HepG2 (cell line): ENCODE data around the gene FIS1. TPM values are rescaled to one million over a fixed set of nuclear protein-coding genes. Genes with fewer than 3 reads are reported as not detected.
A peak's percentile ranks its signal among the peaks of the same experiment; 100 is the strongest.

ENCODE experiments used
- CCAR2 ChIP-seq: fragments of 200-400 bp; formaldehyde crosslinking; optimal IDR thresholded peaks from 2 replicates; pipeline ENCODE3; 2018; ENCODE audit warnings: low read depth, mild to moderate bottlenecking, low read length, moderate library complexity
- CTCF ChIP-seq: sonication (generic); formaldehyde crosslinking; IDR thresholded peaks from 2 replicates; pipeline ENCODE4 v1.5.0; 2020; ENCODE audit warnings: mild to moderate bottlenecking, missing genetic modification reagents, moderate library complexity
- DNMT3B ChIP-seq: conservative IDR thresholded peaks from 2 replicates; pipeline ENCODE4 v1.6.1; 2016; ENCODE audit warnings: missing biosample characterization, control low read depth
- FOXJ3 ChIP-seq: sonication (generic); formaldehyde crosslinking; IDR thresholded peaks from 2 replicates; pipeline ENCODE4 v1.4.0; 2020; ENCODE audit warnings: missing genetic modification reagents, mild to moderate bottlenecking, borderline replicate concordance
- GPN1 ChIP-seq: sonication (generic); formaldehyde crosslinking; IDR thresholded peaks from 2 replicates; pipeline ENCODE4 v1.5.1; 2020; ENCODE audit warnings: missing genetic modification reagents, borderline replicate concordance
- HDAC6 ChIP-seq: fragments of 200-600 bp; sonication (generic); IDR thresholded peaks from 2 replicates; pipeline ENCODE4 v1.7.0; 2017; ENCODE audit warnings: mild to moderate bottlenecking, antibody characterized with exemption, low read length, low read depth
- HIVEP1 ChIP-seq: sonication (generic); formaldehyde crosslinking; IDR thresholded peaks from 2 replicates; pipeline ENCODE4 v1.4.0; 2020; ENCODE audit warnings: mild to moderate bottlenecking, missing genetic modification reagents
- HOXA7 ChIP-seq: sonication (generic); formaldehyde crosslinking; IDR thresholded peaks from 2 replicates; pipeline ENCODE4 v1.8.1; 2022; ENCODE audit warnings: mild to moderate bottlenecking, missing genetic modification reagents, moderate library complexity
- ISL2 ChIP-seq: sonication (generic); formaldehyde crosslinking; IDR thresholded peaks from 2 replicates; pipeline ENCODE4 v1.5.0; 2020; ENCODE audit warnings: missing genetic modification reagents
- MAFG ChIP-seq: sonication (generic); formaldehyde crosslinking; IDR thresholded peaks from 2 replicates; pipeline ENCODE4 v1.5.1; 2020; ENCODE audit warnings: mild to moderate bottlenecking, missing genetic modification reagents
- MED1 ChIP-seq: sonication (generic); formaldehyde crosslinking; IDR thresholded peaks from 2 replicates; pipeline ENCODE4 v1.4.0; 2020; ENCODE audit warnings: missing genetic modification reagents
- RBM39 ChIP-seq: fragments of 200-400 bp; formaldehyde crosslinking; IDR thresholded peaks from one replicate; pipeline ENCODE4 v1.6.1; 2018; ENCODE audit warnings: antibody characterized with exemption, mild to moderate bottlenecking, low read depth, low read length; ENCODE audit not compliant: poor library complexity, severe bottlenecking
- RFX1 ChIP-seq: fragments of 450-650 bp; IDR thresholded peaks from 2 replicates; pipeline ENCODE4 v1.6.1; 2017
- RXRA ChIP-seq: sonication (generic); formaldehyde crosslinking; IDR thresholded peaks from 2 replicates; pipeline ENCODE4 v1.5.1; 2020; ENCODE audit warnings: missing genetic modification reagents
- SAP130 ChIP-seq: IDR thresholded peaks from 2 replicates; pipeline ENCODE4 v1.6.1; 2016; ENCODE audit warnings: low read depth
- SETDB1 ChIP-seq: sonication (generic); formaldehyde crosslinking; IDR thresholded peaks from 2 replicates; pipeline ENCODE4 v1.5.1; 2020; ENCODE audit warnings: missing genetic modification reagents, mild to moderate bottlenecking, borderline replicate concordance
- SMAD9 ChIP-seq: sonication (generic); formaldehyde crosslinking; IDR thresholded peaks from 2 replicates; pipeline ENCODE4 v1.5.1; 2020; ENCODE audit warnings: mild to moderate bottlenecking, missing genetic modification reagents
- SMC3 ChIP-seq: IDR thresholded peaks from 2 replicates; pipeline ENCODE4 v1.6.1; 2011; ENCODE audit warnings: low read length, improper control_type of control experiment
- SRSF1 ChIP-seq: fragments of 200-400 bp; formaldehyde crosslinking; optimal IDR thresholded peaks from 2 replicates; pipeline ENCODE3; 2017; ENCODE audit warnings: mild to moderate bottlenecking, low read depth, low read length, moderate library complexity
- SRSF4 ChIP-seq: fragments of 200-400 bp; formaldehyde crosslinking; IDR thresholded peaks from one replicate; pipeline ENCODE4 v1.6.1; 2018; ENCODE audit warnings: mild to moderate bottlenecking, low read depth, low read length, moderate library complexity; ENCODE audit not compliant: poor library complexity, severe bottlenecking
- TEAD2 ChIP-seq: sonication (generic); formaldehyde crosslinking; IDR thresholded peaks from 2 replicates; pipeline ENCODE4 v1.9.0; 2021; ENCODE audit warnings: missing genetic modification reagents
- ZBTB42 ChIP-seq: sonication (generic); formaldehyde crosslinking; IDR thresholded peaks from 2 replicates; pipeline ENCODE4 v1.5.0; 2020; ENCODE audit warnings: mild to moderate bottlenecking, missing genetic modification reagents
- ZNF124 ChIP-seq: sonication (generic); formaldehyde crosslinking; IDR thresholded peaks from 2 replicates; pipeline ENCODE4 v1.4.0; 2020; ENCODE audit warnings: missing genetic modification reagents
- ZNF256 ChIP-seq: sonication (generic); formaldehyde crosslinking; conservative IDR thresholded peaks from 2 replicates; pipeline ENCODE4 v1.4.0; 2020; ENCODE audit warnings: missing genetic modification reagents
- ZNF383 ChIP-seq: sonication (generic); formaldehyde crosslinking; IDR thresholded peaks from 2 replicates; pipeline ENCODE4 v1.4.0; 2020; ENCODE audit warnings: missing genetic modification reagents, mild to moderate bottlenecking, borderline replicate concordance
- polyA plus RNA-seq, 8 experiments: library from polyadenylated mRNA; depleted of rRNA in 3 of 8; stranded (reverse) in 7 of 8; unstranded in 1 of 8; fragments of >200 nt; fragmentation: Illumina TruSeq in 4 of 8; extraction: Trizol in 4 of 8; gene quantifications; 2 replicates each; pipeline versions ENCODE4 v1.2.1 to v1.2.3, GENCODE V29; 2011 to 2016; ENCODE audit warnings: low read depth in 4 of 8, missing spikeins in 1 of 8, mixed read lengths in 1 of 8; ENCODE audit not compliant: insufficient read depth in 1 of 8
- total RNA-seq, 5 experiments: library from RNA; depleted of rRNA; stranded (reverse); fragments of >200 nt; fragmentation: Illumina TruSeq; extraction: Trizol; gene quantifications; 2 replicates each; pipeline ENCODE4 v1.2.3, GENCODE V29; 2016; ENCODE audit warnings: low read depth in 1 of 5
- TF ChIP-seq, protein P1 (sequence below): sonication (generic); IDR thresholded peaks from 2 replicates; pipeline ENCODE4 v1.6.1; 2016; ENCODE audit warnings: low read depth, borderline replicate concordance
- TF ChIP-seq, protein P2 (sequence below): sonication (generic); formaldehyde crosslinking; IDR thresholded peaks from 2 replicates; pipeline ENCODE4 v1.4.0; 2020; ENCODE audit warnings: missing genetic modification reagents
- TF ChIP-seq, protein P3 (sequence below): sonication (generic); formaldehyde crosslinking; IDR thresholded peaks from 2 replicates; pipeline ENCODE4 v1.4.0; 2020; ENCODE audit warnings: missing genetic modification reagents

FIS1 gene
- total and polyA plus RNA-seq, 2 of the 13 experiments (the other 11 are each of a cell fraction or from before 2014, with no cell fraction given): 97.5 to 101 TPM

DNA sequence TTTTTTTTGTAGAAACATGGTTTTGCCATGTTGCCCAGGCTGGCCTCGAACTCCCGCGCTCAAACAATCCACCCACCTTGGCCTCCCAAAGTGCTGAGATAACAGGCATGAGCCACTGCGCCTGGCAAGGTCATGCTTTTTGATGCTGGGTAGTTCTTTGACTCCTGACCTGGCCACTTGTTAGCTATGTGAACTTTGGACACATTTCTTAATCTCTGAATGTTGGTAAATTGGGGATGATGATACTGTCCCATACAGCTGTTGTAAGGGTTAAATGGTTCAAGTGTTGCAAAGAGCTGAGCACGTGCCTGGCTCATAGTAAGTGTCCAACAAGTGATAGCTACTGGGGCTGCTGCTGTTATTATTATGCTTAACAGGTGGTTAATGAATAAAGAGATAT lies 24.6 kb downstream of the FIS1 start (continued):
- TF ChIP-seq RFX1 (no peak), SMAD9 (CRISPR knock-in tag) (no peak), ZNF383 (CRISPR knock-in tag) (no peak), SMC3 (no peak), HIVEP1 (CRISPR knock-in tag) (no peak), ISL2 (no peak), HDAC6 (no peak), ZBTB42 (CRISPR knock-in tag) (no peak), ZNF256 (CRISPR knock-in tag) (no peak), SETDB1 (CRISPR knock-in tag) (no peak), HOXA7 (CRISPR knock-in tag) (no peak), RXRA (CRISPR knock-in tag) (no peak; the same call in 1 of the 2 replicates), CCAR2 (no peak), TEAD2 (no peak), GPN1 (CRISPR knock-in tag) (no peak), SAP130 (peak; percentile 48), MED1 (peak; percentile 56), MAFG (CRISPR knock-in tag) (no peak), DNMT3B (no peak), ZNF124 (CRISPR knock-in tag) (no peak), SRSF1 (no peak), CTCF (CRISPR knock-in tag) (no peak), SRSF4 (no peak), FOXJ3 (CRISPR knock-in tag) (peak; percentile 33; the same call in 1 of the 2 replicates), RBM39 (no peak)
- TF ChIP-seq, protein P1, sequence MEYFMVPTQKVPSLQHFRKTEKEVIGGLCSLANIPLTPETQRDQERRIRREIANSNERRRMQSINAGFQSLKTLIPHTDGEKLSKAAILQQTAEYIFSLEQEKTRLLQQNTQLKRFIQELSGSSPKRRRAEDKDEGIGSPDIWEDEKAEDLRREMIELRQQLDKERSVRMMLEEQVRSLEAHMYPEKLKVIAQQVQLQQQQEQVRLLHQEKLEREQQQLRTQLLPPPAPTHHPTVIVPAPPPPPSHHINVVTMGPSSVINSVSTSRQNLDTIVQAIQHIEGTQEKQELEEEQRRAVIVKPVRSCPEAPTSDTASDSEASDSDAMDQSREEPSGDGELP: peak; percentile 12; the same call in 1 of the 2 replicates
- TF ChIP-seq, protein P2, sequence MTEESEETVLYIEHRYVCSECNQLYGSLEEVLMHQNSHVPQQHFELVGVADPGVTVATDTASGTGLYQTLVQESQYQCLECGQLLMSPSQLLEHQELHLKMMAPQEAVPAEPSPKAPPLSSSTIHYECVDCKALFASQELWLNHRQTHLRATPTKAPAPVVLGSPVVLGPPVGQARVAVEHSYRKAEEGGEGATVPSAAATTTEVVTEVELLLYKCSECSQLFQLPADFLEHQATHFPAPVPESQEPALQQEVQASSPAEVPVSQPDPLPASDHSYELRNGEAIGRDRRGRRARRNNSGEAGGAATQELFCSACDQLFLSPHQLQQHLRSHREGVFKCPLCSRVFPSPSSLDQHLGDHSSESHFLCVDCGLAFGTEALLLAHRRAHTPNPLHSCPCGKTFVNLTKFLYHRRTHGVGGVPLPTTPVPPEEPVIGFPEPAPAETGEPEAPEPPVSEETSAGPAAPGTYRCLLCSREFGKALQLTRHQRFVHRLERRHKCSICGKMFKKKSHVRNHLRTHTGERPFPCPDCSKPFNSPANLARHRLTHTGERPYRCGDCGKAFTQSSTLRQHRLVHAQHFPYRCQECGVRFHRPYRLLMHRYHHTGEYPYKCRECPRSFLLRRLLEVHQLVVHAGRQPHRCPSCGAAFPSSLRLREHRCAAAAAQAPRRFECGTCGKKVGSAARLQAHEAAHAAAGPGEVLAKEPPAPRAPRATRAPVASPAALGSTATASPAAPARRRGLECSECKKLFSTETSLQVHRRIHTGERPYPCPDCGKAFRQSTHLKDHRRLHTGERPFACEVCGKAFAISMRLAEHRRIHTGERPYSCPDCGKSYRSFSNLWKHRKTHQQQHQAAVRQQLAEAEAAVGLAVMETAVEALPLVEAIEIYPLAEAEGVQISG (CRISPR knock-in tag): no peak
- TF ChIP-seq, protein P3, sequence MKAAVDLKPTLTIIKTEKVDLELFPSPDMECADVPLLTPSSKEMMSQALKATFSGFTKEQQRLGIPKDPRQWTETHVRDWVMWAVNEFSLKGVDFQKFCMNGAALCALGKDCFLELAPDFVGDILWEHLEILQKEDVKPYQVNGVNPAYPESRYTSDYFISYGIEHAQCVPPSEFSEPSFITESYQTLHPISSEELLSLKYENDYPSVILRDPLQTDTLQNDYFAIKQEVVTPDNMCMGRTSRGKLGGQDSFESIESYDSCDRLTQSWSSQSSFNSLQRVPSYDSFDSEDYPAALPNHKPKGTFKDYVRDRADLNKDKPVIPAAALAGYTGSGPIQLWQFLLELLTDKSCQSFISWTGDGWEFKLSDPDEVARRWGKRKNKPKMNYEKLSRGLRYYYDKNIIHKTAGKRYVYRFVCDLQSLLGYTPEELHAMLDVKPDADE (CRISPR knock-in tag): no peak
